ENCODE data around the gene PSME1.

The PSME1 gene

GRCh38 chr14:24122898-24123297, 13.1 kb upstream of the PSME1 start:
- Histone ChIP-seq H3K9me3 (ENCODE audit: insufficient read depth, low read depth, low read length) (no peaks in the 10 kb centered on the region), H3K79me2 (ENCODE audit: insufficient read depth, low read length) (no peaks in the 10 kb centered on the region), H4K20me1 (ENCODE audit: insufficient read depth, low read length, poor library complexity, severe bottlenecking) (no peaks in the 10 kb centered on the region)

DNA sequence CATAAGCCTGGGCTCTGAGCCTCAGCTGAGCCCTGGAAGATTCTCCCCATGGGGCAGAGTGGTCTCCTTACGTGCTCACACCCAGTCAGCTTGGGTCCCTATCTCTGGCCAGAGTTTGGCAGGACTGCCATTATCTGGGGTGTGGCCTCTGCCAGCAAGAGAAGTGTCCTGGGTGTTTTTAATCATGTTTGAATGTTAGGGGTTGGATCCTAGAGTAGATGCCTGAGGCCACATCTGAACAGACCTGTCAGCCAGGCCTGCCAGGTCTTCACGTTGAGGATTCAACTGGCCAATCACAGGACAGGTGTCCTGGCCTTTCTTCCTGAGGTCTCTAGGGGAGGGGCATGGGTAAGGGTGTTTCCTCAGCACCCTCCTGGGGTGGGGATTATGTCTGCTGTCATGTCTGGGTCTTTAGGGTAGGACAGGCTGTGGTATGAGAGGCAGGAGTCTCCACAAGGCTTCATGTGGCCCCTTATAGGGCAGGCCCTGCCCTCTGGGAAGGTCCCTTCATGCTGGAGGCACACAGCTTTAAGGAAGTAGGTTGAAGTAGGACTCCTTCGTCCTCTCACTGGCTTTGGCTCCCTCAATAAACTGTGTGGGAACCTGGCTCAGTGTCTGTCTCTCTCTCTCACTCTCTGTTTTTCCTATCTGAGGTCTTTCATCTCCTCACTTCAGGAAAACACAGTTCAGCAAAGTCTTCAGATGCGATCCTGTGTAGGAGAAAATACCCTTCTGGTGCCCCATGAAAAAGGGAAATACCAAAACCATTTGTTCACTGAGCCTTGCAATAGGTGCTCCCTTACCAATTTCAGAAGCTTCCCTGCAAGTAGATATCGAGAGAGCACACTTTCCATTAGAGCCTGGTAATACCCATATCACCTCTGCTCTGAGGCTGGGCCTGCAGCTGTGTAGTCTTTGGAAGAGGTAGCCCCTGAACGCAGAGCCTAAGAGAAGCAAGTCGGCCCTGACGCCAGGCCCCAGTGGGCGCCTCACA, 12.3 kb upstream of the PSME1 start:
- TF ChIP-seq CTCF (conservative IDR thresholded peaks at IDR 0.05; ENCODE audit: low read length): no peak
- no peak for TF ChIP-seq EZH2phosphoT487 (IDR thresholded peaks at IDR 0.05; ENCODE audit: borderline replicate concordance)
- no peak overlapping the region for H3K9ac ChIP-seq (ENCODE audit: low read depth, low read length, poor library complexity, severe bottlenecking)
- H3K4me3 ChIP-seq (ENCODE audit: low read length, poor library complexity, severe bottlenecking): no peak overlapping the region
- no peaks in the 10 kb centered on the region for H4K20me1 ChIP-seq (ENCODE audit: insufficient read depth, low read length, poor library complexity, severe bottlenecking)
- no peaks in the 10 kb centered on the region for H3F3A ChIP-seq (ENCODE audit: low read depth)
- H2AFZ ChIP-seq (ENCODE audit: low read length): no peak overlapping the region
- H3K27me3 ChIP-seq (ENCODE audit: insufficient read depth, low read length, poor library complexity, severe bottlenecking): no peaks in the 10 kb centered on the region
- H3K36me3 ChIP-seq (ENCODE audit: insufficient read depth, low read length): peaks cover 33% of the 10 kb centered on the region
- H3K9me3 ChIP-seq (ENCODE audit: insufficient read depth, low read depth, low read length): no peaks in the 10 kb centered on the region
- H3K4me1 ChIP-seq (ENCODE audit: insufficient read depth, low read length, poor library complexity, severe bottlenecking): no peaks in the 10 kb centered on the region
- no peaks in the 10 kb centered on the region for H3K9me2 ChIP-seq (replicated peaks; ENCODE audit: low read depth, low read length)
- H3K79me2 ChIP-seq (ENCODE audit: insufficient read depth, low read length): no peaks in the 10 kb centered on the region
- no peak overlapping the region for H3K4me2 ChIP-seq (ENCODE audit: low read depth, low read length, poor library complexity, severe bottlenecking)

More at GRCh38 chr14:24122898-24123297, 13.1 kb upstream of the PSME1 start:
- H3K27me3 ChIP-seq (ENCODE audit: insufficient read depth, low read length, poor library complexity, severe bottlenecking): no peaks in the 10 kb centered on the region
- TF ChIP-seq EZH2phosphoT487 (IDR thresholded peaks at IDR 0.05; ENCODE audit: borderline replicate concordance): no peak
- TF ChIP-seq CTCF (conservative IDR thresholded peaks at IDR 0.05; ENCODE audit: low read length): no peak
- no peak overlapping the region for H2AFZ ChIP-seq (ENCODE audit: low read length)
- no peaks in the 10 kb centered on the region for H3K9me2 ChIP-seq (replicated peaks; ENCODE audit: low read depth, low read length)
- no peak overlapping the region for H3K4me2 ChIP-seq (ENCODE audit: low read depth, low read length, poor library complexity, severe bottlenecking)
- H3K36me3 ChIP-seq (ENCODE audit: insufficient read depth, low read length): peaks cover 42% of the 10 kb centered on the region
- no peaks in the 10 kb centered on the region for H3K4me1 ChIP-seq (ENCODE audit: insufficient read depth, low read length, poor library complexity, severe bottlenecking)
- no peaks in the 10 kb centered on the region for H3F3A ChIP-seq (ENCODE audit: low read depth)
- no peak overlapping the region for H3K4me3 ChIP-seq (ENCODE audit: low read length, poor library complexity, severe bottlenecking)
- no peak overlapping the region for H3K9ac ChIP-seq (ENCODE audit: low read depth, low read length, poor library complexity, severe bottlenecking)

DNA sequence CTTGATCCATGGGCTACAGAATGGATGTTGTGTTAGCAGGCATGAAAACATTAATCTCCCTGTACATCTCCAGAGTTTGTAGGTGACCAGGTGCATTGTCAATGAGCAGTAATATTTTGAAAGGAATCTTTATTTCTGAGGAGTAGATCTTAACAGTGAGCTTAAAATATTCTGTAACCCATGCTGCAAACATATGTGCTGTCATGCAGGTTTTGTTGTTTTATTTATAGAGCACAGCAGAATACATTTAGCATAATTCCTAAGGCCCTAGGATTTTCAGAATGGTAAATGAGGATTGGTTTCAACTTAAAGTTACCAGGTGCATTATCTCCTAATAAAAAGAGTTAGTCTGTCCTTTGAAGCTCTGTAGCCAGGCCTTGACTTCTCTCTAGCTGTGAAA, 9.1 kb upstream of the PSME1 start:
- no peaks in the 10 kb centered on the region for H3K79me2 ChIP-seq (ENCODE audit: insufficient read depth, low read length)
- H3K27me3 ChIP-seq (ENCODE audit: insufficient read depth, low read length, poor library complexity, severe bottlenecking): no peaks in the 10 kb centered on the region
- peaks cover 7% of the 10 kb centered on the region; the same call in 1 of the 2 replicates for H3K36me3 ChIP-seq (ENCODE audit: insufficient read depth, low read length)
- TF ChIP-seq EZH2phosphoT487 (IDR thresholded peaks at IDR 0.05; ENCODE audit: borderline replicate concordance) (no peak), CTCF (conservative IDR thresholded peaks at IDR 0.05; ENCODE audit: low read length) (no peak)
- H3K9me3 ChIP-seq (ENCODE audit: insufficient read depth, low read depth, low read length): no peaks in the 10 kb centered on the region
- no peak overlapping the region for H3K9ac ChIP-seq (ENCODE audit: low read depth, low read length, poor library complexity, severe bottlenecking)
- no peaks in the 10 kb centered on the region for H4K20me1 ChIP-seq (ENCODE audit: insufficient read depth, low read length, poor library complexity, severe bottlenecking)
- H3K9me2 ChIP-seq (replicated peaks; ENCODE audit: low read depth, low read length): no peaks in the 10 kb centered on the region
- H3K4me1 ChIP-seq (ENCODE audit: insufficient read depth, low read length, poor library complexity, severe bottlenecking): peaks cover 8% of the 10 kb centered on the region
- H3K4me2 ChIP-seq (ENCODE audit: low read depth, low read length, poor library complexity, severe bottlenecking): no peak overlapping the region
- H3K4me3 ChIP-seq (ENCODE audit: low read length, poor library complexity, severe bottlenecking): no peak overlapping the region
- H2AFZ ChIP-seq (ENCODE audit: low read length): no peak overlapping the region
- H3F3A ChIP-seq (ENCODE audit: low read depth): no peaks in the 10 kb centered on the region

Measured in Loucy (cell line).